ENCODE measurements around the gene ELAVL3.

DNA sequence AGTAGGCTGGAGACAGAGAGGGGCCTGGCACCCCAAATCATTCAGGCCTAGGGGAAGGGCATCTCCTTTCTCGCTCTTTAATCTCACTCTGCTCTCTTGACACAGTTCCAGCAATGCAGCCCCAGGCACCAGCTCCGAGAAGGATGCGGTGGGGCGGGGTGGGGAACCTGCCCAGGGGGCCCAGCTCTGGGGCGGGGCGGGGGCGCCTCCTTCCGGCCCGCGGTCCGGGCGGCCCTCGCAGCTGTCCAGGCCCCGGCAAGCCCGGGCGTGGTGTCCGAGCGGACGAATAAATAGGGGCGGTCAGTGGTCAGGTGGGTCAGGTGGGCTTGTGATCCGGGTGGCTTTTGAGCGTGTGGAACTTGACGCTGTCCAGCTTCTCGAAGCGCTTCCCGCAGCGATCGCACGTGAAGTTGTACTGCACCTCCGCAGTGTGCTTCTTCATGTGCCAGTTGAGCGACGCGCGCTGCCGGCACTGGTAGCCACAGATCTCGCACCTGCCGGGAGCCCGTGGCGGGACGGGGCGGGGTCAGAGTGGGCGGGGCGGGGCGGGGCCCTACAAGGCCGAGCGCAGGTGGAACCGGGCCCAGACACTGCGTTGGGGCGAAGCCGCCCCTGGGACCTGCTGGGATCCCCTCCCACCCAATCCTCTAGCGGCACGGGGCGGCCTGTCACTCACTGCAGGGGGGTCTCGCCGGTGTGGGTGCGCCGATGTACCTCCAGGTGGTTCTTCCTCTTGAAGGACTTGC is 2.7 kb upstream of the ELAVL3 start:
- TF ChIP-seq, protein P1, sequence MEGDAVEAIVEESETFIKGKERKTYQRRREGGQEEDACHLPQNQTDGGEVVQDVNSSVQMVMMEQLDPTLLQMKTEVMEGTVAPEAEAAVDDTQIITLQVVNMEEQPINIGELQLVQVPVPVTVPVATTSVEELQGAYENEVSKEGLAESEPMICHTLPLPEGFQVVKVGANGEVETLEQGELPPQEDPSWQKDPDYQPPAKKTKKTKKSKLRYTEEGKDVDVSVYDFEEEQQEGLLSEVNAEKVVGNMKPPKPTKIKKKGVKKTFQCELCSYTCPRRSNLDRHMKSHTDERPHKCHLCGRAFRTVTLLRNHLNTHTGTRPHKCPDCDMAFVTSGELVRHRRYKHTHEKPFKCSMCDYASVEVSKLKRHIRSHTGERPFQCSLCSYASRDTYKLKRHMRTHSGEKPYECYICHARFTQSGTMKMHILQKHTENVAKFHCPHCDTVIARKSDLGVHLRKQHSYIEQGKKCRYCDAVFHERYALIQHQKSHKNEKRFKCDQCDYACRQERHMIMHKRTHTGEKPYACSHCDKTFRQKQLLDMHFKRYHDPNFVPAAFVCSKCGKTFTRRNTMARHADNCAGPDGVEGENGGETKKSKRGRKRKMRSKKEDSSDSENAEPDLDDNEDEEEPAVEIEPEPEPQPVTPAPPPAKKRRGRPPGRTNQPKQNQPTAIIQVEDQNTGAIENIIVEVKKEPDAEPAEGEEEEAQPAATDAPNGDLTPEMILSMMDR (IDR thresholded peaks at IDR 0.05): no peak
- TF ChIP-seq POLR2A (IDR thresholded peaks at IDR 0.05): no peak

All from adrenal gland (tissue), 5 donors.